ENCODE measurements around the gene SLC26A11. TPM values are rescaled to one million over a fixed set of nuclear protein-coding genes. Genes with fewer than 3 reads are reported as not detected.

The SLC26A11 gene
- total RNA-seq, 3 donors from 2014 or later (not counting 1 experiment from before 2014, with no cell fraction given), result 33.9 to 37.6 (median 35.8) TPM

DNA sequence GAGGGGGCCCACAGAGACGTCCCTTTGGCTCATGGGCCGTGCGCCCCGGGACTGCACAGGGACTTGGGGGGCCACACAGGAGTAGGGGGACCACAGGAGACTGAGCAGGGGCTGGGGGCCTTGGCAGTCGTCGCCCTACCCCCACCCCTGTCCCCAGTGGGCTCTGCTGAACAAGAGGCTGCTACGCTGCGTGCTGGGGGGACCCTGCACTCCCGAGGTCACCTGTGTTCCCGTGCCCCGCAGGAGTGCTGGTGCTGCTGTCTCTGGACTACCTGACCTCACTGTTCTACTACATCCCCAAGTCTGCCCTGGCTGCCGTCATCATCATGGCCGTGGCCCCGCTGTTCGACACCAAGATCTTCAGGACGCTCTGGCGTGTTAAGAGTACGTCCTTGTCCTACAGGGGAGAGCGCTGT, 26.0 kb downstream of the SLC26A11 start:
- Mint-ChIP-seq H3K9me3 (no peaks in the 10 kb centered on the region), H3K27me3 (ENCODE audit: low read depth in 2 of 2) (no peaks in the 10 kb centered on the region), H3K4me3 (no peak overlapping the region), H3K4me1 (no peaks in the 10 kb centered on the region), H3K27ac (no peak overlapping the region), H3K36me3 (no peaks in the 10 kb centered on the region)
- intact Hi-C loops (cut with micrococcal nuclease), result no loop called here
- no peaks in the 10 kb centered on the region for H3K27me3 ChIP-seq (ENCODE audit: control insufficient read depth, insufficient read depth, low read length)
- no peak for DNase-seq
- H3K27ac ChIP-seq (ENCODE audit: low read length), result no peak overlapping the region
- 97% methylated on average over 19 of the region's 19 CpGs for WGBS (ENCODE audit: insufficient coverage)
- TF ChIP-seq, protein P1, sequence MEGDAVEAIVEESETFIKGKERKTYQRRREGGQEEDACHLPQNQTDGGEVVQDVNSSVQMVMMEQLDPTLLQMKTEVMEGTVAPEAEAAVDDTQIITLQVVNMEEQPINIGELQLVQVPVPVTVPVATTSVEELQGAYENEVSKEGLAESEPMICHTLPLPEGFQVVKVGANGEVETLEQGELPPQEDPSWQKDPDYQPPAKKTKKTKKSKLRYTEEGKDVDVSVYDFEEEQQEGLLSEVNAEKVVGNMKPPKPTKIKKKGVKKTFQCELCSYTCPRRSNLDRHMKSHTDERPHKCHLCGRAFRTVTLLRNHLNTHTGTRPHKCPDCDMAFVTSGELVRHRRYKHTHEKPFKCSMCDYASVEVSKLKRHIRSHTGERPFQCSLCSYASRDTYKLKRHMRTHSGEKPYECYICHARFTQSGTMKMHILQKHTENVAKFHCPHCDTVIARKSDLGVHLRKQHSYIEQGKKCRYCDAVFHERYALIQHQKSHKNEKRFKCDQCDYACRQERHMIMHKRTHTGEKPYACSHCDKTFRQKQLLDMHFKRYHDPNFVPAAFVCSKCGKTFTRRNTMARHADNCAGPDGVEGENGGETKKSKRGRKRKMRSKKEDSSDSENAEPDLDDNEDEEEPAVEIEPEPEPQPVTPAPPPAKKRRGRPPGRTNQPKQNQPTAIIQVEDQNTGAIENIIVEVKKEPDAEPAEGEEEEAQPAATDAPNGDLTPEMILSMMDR (IDR thresholded peaks at IDR 0.05), result no peak
- H3K36me3 ChIP-seq (ENCODE audit: control insufficient read depth, insufficient read depth, low read length), result no peaks in the 10 kb centered on the region
- no peak for ATAC-seq
- H3K4me3 ChIP-seq (ENCODE audit: low read length), result no peak overlapping the region
- no peaks in the 10 kb centered on the region for H3K9me3 ChIP-seq (ENCODE audit: control insufficient read depth, insufficient read depth, low read length)
- no peaks in the 10 kb centered on the region for H3K4me1 ChIP-seq (ENCODE audit: control insufficient read depth, insufficient read depth, low read length)

DNA sequence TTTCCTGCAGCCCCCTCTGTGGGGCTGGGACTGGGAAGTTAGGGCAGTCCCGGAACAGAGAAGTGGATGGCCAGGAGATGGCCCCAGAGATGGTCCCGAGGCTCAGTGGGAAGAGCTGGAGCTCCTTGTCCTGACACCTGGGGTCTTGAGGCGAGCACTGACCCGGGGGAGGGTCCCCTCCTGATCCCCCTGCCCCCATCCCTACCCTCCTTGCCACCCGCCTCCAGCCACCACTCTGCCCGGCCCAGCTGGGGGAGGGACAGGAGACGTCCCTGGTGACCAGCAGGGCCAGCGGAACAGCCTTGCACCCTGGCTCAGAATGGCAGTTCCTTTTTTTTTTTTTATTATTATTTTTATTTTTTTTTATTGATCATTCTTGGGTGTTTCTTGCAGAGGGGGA, 26.5 kb downstream of the SLC26A11 start:
- no peak overlapping the region for H3K27ac ChIP-seq (ENCODE audit: low read length)
- no peaks in the 10 kb centered on the region for H3K4me1 Mint-ChIP-seq
- ATAC-seq (no peak), DNase-seq (no peak)
- no peaks in the 10 kb centered on the region for H3K9me3 Mint-ChIP-seq
- H3K36me3 ChIP-seq (ENCODE audit: control insufficient read depth, insufficient read depth, low read length), result no peaks in the 10 kb centered on the region
- no peaks in the 10 kb centered on the region for H3K4me1 ChIP-seq (ENCODE audit: control insufficient read depth, insufficient read depth, low read length)
- TF ChIP-seq, protein P1 (IDR thresholded peaks at IDR 0.05), result no peak
- no peaks in the 10 kb centered on the region for H3K27me3 Mint-ChIP-seq (ENCODE audit: low read depth in 2 of 2)
- no peaks in the 10 kb centered on the region for H3K36me3 Mint-ChIP-seq
- 94% methylated on average over 7 of the region's 8 CpGs for WGBS (ENCODE audit: insufficient coverage)
- intact Hi-C loops (cut with micrococcal nuclease), result no loop called here
- no peaks in the 10 kb centered on the region for H3K9me3 ChIP-seq (ENCODE audit: control insufficient read depth, insufficient read depth, low read length)
- H3K4me3 Mint-ChIP-seq, result no peak overlapping the region
- no peak overlapping the region for H3K27ac Mint-ChIP-seq
- no peaks in the 10 kb centered on the region for H3K27me3 ChIP-seq (ENCODE audit: control insufficient read depth, insufficient read depth, low read length)
- H3K4me3 ChIP-seq (ENCODE audit: low read length), result no peak overlapping the region

DNA sequence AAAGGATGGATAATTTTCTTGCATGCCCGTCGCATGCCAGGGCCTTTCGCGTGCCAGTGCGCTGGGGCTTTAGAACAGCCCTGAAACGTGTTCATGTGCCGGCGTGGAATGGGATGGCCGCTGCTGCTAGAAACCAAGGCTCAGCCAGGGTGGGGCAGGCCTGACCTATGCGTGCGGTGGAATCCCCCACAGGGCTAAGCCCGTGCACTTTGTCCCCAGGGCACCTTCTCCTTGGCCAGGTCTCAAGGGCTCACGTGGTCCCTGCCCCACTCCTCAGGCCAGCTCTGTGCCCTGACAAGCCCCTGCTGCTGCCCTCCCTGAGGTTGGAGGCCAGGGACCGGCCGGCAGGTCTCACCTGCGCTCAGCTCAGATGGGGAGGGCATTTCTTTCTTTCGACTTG, 27.3 kb downstream of the SLC26A11 start:
- Histone ChIP-seq H3K36me3 (ENCODE audit: control insufficient read depth, insufficient read depth, low read length) (no peaks in the 10 kb centered on the region), H3K27ac (ENCODE audit: low read length) (no peak overlapping the region), H3K27me3 (ENCODE audit: control insufficient read depth, insufficient read depth, low read length) (no peaks in the 10 kb centered on the region), H3K4me3 (ENCODE audit: low read length) (no peak overlapping the region), H3K9me3 (ENCODE audit: control insufficient read depth, insufficient read depth, low read length) (no peaks in the 10 kb centered on the region), H3K4me1 (ENCODE audit: control insufficient read depth, insufficient read depth, low read length) (no peaks in the 10 kb centered on the region)
- Mint-ChIP-seq H3K27ac (no peak overlapping the region), H3K4me1 (peaks cover 0 to 2% of the 10 kb centered on the region in 2 donors), H3K4me3 (no peak overlapping the region), H3K36me3 (no peaks in the 10 kb centered on the region), H3K27me3 (ENCODE audit: low read depth in 2 of 2) (no peaks in the 10 kb centered on the region), H3K9me3 (no peaks in the 10 kb centered on the region)
- WGBS (ENCODE audit: insufficient coverage), result 94% methylated on average over 17 of the region's 17 CpGs
- DNase-seq (no peak), ATAC-seq (no peak)
- TF ChIP-seq, protein P1 (IDR thresholded peaks at IDR 0.05), result no peak
- intact Hi-C loops (cut with micrococcal nuclease), result no loop called here
